ENCODE measurements around the gene TIPRL. TPM values are rescaled to one million over a fixed set of nuclear protein-coding genes. Genes with fewer than 3 reads are reported as not detected.

The TIPRL gene
- total and polyA plus RNA-seq, 2 donors (not counting 1 experiment from before 2014, with no cell fraction given): 5.1 to 24.9 TPM

GRCh38 chr1:168235548-168235885, 56.8 kb downstream of the TIPRL start:
- TF ChIP-seq EZH2 (IDR thresholded peaks at IDR 0.05; ENCODE audit: borderline replicate concordance, insufficient read depth, low read depth, low read length, poor library complexity, severe bottlenecking): no peak
- TF ChIP-seq, protein P1, sequence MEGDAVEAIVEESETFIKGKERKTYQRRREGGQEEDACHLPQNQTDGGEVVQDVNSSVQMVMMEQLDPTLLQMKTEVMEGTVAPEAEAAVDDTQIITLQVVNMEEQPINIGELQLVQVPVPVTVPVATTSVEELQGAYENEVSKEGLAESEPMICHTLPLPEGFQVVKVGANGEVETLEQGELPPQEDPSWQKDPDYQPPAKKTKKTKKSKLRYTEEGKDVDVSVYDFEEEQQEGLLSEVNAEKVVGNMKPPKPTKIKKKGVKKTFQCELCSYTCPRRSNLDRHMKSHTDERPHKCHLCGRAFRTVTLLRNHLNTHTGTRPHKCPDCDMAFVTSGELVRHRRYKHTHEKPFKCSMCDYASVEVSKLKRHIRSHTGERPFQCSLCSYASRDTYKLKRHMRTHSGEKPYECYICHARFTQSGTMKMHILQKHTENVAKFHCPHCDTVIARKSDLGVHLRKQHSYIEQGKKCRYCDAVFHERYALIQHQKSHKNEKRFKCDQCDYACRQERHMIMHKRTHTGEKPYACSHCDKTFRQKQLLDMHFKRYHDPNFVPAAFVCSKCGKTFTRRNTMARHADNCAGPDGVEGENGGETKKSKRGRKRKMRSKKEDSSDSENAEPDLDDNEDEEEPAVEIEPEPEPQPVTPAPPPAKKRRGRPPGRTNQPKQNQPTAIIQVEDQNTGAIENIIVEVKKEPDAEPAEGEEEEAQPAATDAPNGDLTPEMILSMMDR (IDR thresholded peaks at IDR 0.05): peak; percentile 24
- CTCF ChIA-PET: interaction anchor here (1.0 to 2.3 kb wide), 7 partner anchors 9 to 107 kb away, joined by 3 to 13 read pairs (median 3); partner anchors contain the start of gene SFT2D2

DNA sequence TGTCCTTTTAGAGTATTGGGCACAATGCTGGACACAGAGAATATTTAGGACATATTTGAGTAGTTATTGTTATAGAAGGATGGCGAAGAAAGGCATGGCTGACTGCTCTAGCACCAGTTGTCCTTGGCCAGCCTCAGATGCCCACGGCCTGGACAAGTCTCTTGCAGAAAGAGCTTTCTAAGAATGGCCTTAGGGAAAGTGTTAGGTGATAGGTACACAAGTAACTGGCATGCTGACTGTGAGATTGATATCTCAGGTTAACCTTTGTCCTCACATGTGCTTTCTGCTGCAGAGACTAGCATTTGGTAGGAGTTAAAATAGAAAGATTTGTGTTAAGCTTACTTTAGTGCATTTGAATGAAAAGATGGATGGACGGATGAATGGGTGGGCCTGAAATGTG, 57.2 kb downstream of the TIPRL start:
- H3K4me2 ChIP-seq (replicated peaks; ENCODE audit: low read depth, low read length, poor library complexity, severe bottlenecking): no peak overlapping the region
- intact Hi-C loops (cut with micrococcal nuclease): no loop called here
- H3K36me3 ChIP-seq (replicated peaks in 1 of 2; ENCODE audit: control extremely low read depth in 1 of 2, control insufficient read depth in 1 of 2, extremely low read depth in 1 of 2, insufficient read depth in 2 of 2, low read length in 1 of 2): peaks cover 2 to 94% of the 10 kb centered on the region in 2 experiments
- Mint-ChIP-seq H3K27me3 (no peaks in the 10 kb centered on the region), H3K4me1 (peaks cover 31% of the 10 kb centered on the region), H3K4me3 (no peak overlapping the region), H3K27ac (no peak overlapping the region), H3K9me3 (ENCODE audit: insufficient read depth) (no peaks in the 10 kb centered on the region)
- ATAC-seq (ENCODE audit: low read depth): no peak
- H3K4me3 ChIP-seq (ENCODE audit: control extremely low read depth in 1 of 5, extremely low read depth in 1 of 5, insufficient read depth in 1 of 5, low read depth in 2 of 5, low read length in 4 of 5): no peak overlapping the region
- ChIA-PET POLR2A (no interaction called here), CTCF (interaction anchor here (1.0 to 2.3 kb wide), 6 partner anchors 10 to 107 kb away, joined by 3 to 13 read pairs (median 4); partner anchors contain the start of gene SFT2D2)
- H3K4me1 ChIP-seq (ENCODE audit: control insufficient read depth in 2 of 2, insufficient read depth in 2 of 2, low read length in 2 of 2): peaks cover 0 to 8% of the 10 kb centered on the region in 2 donors
- H3K79me2 ChIP-seq (ENCODE audit: control insufficient read depth, insufficient read depth, low read length): peaks cover 76% of the 10 kb centered on the region
- H2AFZ ChIP-seq (ENCODE audit: insufficient read depth, low read depth, low read length, poor library complexity, severe bottlenecking): no peak overlapping the region
- DNase-seq: no peak
- TF ChIP-seq, protein P1 (IDR thresholded peaks at IDR 0.05): no peak
- no peak for TF ChIP-seq EZH2 (IDR thresholded peaks at IDR 0.05; ENCODE audit: borderline replicate concordance, insufficient read depth, low read depth, low read length, poor library complexity, severe bottlenecking)
- H3K27ac ChIP-seq (ENCODE audit: low read length in 2 of 2): peak overlapping the region in 1 of 2 donors; percentile 20
- no peak overlapping the region for H3K9ac ChIP-seq (ENCODE audit: low read length)
- no peaks in the 10 kb centered on the region for H3K9me3 ChIP-seq (ENCODE audit: control extremely low read depth in 1 of 3, control insufficient read depth in 2 of 3, insufficient read depth in 1 of 3, low read length in 2 of 3)
- H3K27me3 ChIP-seq (replicated peaks in 1 of 4; ENCODE audit: control extremely low read depth in 1 of 4, control insufficient read depth in 3 of 4, insufficient read depth in 4 of 4, low read length in 3 of 4): no peaks in the 10 kb centered on the region
- WGBS (ENCODE audit: insufficient coverage): 100% methylated on average over 3 of the region's 3 CpGs
- H4K20me1 ChIP-seq (ENCODE audit: control insufficient read depth, insufficient read depth, low read length, poor library complexity, severe bottlenecking): peaks cover 75% of the 10 kb centered on the region

More at GRCh38 chr1:168235548-168235885, 56.8 kb downstream of the TIPRL start:
- peak overlapping the region; percentile 0 for H3K27ac Mint-ChIP-seq
- intact Hi-C loops (cut with micrococcal nuclease): no loop called here
- no peak overlapping the region for H3K4me3 Mint-ChIP-seq
- peaks cover 79% of the 10 kb centered on the region for H4K20me1 ChIP-seq (ENCODE audit: control insufficient read depth, insufficient read depth, low read length, poor library complexity, severe bottlenecking)
- POLR2A ChIA-PET: no interaction called here
- no peak for ATAC-seq (ENCODE audit: low read depth)
- H3K4me1 ChIP-seq (ENCODE audit: control insufficient read depth in 2 of 2, insufficient read depth in 2 of 2, low read length in 2 of 2): peaks cover 0 to 12% of the 10 kb centered on the region in 2 donors
- H3K79me2 ChIP-seq (ENCODE audit: control insufficient read depth, insufficient read depth, low read length): peaks cover 81% of the 10 kb centered on the region
- no peaks in the 10 kb centered on the region for H3K27me3 Mint-ChIP-seq
- no peaks in the 10 kb centered on the region for H3K9me3 ChIP-seq (ENCODE audit: control extremely low read depth in 1 of 3, control insufficient read depth in 2 of 3, insufficient read depth in 1 of 3, low read length in 2 of 3)
- no peak overlapping the region for H3K27ac ChIP-seq (ENCODE audit: low read length in 2 of 2)
- H3K9me3 Mint-ChIP-seq (ENCODE audit: insufficient read depth): no peaks in the 10 kb centered on the region
- H3K4me3 ChIP-seq (ENCODE audit: control extremely low read depth in 1 of 5, extremely low read depth in 1 of 5, insufficient read depth in 1 of 5, low read depth in 2 of 5, low read length in 4 of 5): no peak overlapping the region
- H2AFZ ChIP-seq (ENCODE audit: insufficient read depth, low read depth, low read length, poor library complexity, severe bottlenecking): no peak overlapping the region
- H3K36me3 ChIP-seq (replicated peaks in 1 of 2; ENCODE audit: control extremely low read depth in 1 of 2, control insufficient read depth in 1 of 2, extremely low read depth in 1 of 2, insufficient read depth in 2 of 2, low read length in 1 of 2): peaks cover 2 to 93% of the 10 kb centered on the region in 2 experiments
- no peak overlapping the region for H3K9ac ChIP-seq (ENCODE audit: low read length)
- H3K27me3 ChIP-seq (replicated peaks in 1 of 4; ENCODE audit: control extremely low read depth in 1 of 4, control insufficient read depth in 3 of 4, insufficient read depth in 4 of 4, low read length in 3 of 4): no peaks in the 10 kb centered on the region
- no peak for DNase-seq
- no peak overlapping the region for H3K4me2 ChIP-seq (replicated peaks; ENCODE audit: low read depth, low read length, poor library complexity, severe bottlenecking)
- H3K4me1 Mint-ChIP-seq: peaks cover 34% of the 10 kb centered on the region

All from B cell (primary cell).